Left ventricle myocardium superior (tissue), 1 donor: Measurements from ENCODE around the gene RNF207. TPM values are rescaled to one million over a fixed set of nuclear protein-coding genes. Genes with fewer than 3 reads are reported as not detected.

ENCODE experiments used
- ATAC-seq: fragments of 200-7000 bp; cut with Tn5 transposase; one replicate; pipeline ENCODE4 v1.9.1; 2020; ENCODE audit warnings: mild to moderate bottlenecking, moderate library complexity
- DNase-seq: peaks from one replicate; pipeline ENCODE4 v3.0.0-alpha.2; 2020
- intact Hi-C: fragments of 100-400 bp; cut with micrococcal nuclease; formaldehyde crosslinking; loops from one replicate; pipeline ENCODE4 v1.11.0; 2022
- total RNA-seq: library from RNA; stranded (reverse); fragmentation: NEBNext Ultra II Directional; extraction: Animal tissue kit (Norgen Biotek cat#: 25700); gene quantifications from one replicate; pipeline ENCODE4 v1.2.1, GENCODE V29; 2021
- donor health status: DM: no; HTN: yes; CAD: no; lungs with severe emphysema.

The RNF207 gene
- total RNA-seq, 1 donor from 2014 or later, result 82.3 TPM

DNA sequence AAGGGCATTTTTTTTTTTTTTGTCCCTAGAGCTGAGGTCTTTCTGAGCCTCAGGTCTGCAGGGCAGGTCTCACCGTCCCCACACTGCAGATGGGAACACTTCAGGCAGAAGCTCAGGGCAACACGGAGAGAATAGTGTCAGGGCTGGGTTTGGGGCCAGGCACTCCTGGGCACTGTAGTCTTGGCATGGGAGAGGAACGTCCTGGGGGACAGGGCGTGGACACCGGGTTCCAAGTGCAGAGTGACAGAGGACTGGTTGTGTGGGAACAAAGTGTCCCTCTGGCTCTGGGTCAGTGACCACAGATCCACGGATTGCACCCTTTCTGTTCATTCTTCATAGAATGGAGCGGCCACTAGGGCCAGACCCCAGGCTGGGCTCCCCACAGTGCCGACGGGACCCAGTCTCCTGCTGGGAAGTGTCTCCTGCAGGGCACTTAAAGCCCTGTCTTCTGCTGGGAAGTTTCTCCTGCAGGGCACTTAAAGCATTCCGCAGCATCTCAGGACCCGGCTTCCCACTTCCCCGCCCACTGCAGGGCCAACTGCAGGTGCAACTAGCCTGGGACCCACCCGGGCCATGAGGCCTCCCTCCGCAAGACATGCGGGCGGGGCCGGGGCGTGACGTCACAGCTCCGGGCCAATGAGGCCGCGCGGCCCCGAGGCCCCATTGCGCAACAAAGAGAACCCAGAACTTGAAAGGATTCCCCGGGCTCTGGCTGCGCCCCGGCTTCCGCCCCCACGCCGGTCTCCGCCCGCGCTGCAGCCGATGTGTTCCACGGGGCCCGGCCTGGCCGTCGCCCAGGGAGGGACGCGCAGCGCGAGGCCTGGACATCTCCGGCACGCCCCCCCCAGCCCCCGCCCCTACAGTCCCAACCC, 53.8 kb downstream of the RNF207 start:
- peak; percentile 72 for ATAC-seq
- intact Hi-C loops, result no loop called here
- DNase-seq, result peak; percentile 93

DNA sequence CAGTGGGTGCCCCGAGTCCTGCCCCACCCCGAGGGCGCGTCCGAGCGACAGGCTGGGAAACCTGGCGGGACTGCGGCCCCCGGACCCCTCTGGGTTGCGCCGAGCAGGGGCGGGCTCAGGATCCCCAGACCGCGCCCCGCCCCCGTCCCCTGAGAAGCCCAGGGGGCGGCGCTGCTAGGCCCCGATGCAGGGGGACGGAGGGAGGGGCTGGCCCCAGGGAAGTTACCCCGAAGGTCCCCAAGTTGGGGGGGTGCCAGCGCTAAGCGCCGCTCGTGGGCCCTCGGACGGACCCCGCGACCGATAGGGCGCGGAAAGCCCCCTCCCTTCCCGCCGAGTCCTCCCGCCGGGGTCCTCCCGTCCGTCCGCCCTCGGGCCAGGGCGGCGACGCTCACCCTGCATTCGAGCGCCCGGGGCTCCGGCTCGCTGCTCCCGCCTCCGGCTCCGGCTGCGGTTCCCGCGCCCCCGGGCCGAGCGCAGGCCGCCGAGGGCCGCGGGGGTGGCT, 54.6 kb downstream of the RNF207 start:
- intact Hi-C loops, result no loop called here
- DNase-seq, result peak; percentile 67
- peak; percentile 46 for ATAC-seq

DNA sequence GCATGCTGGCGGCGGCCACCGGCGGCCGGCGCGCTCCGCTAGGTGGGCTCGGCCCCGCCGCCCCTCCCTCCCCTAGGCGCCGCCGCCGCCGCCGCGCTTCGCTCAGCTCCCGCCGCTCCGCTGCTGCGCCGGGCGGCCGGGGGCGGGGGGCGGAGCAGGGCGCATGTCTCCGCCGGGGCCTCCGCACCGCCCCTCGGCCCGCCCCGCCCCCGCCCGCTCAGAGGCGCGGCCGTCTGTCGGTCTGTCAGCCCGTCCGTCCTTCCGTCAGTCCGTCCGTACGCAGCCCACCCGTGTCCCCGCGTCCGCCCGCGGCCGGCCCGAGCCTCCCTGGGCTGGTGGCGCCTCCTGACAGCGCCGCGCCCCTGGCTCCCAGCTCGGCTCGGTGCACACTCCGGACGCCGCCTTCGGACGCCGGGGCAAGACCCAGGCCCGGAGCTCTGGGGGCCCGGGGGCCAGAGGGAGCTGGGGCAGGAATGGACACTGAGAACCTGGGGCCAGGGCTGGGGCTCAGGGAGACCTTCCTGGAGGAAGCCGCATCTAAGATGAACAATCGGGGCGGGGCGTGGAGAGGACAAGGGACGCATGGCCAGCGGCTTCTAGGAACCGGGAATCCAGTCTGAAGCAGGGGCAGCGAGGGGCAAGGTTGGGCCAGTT, 55.2 kb downstream of the RNF207 start, which contains the start of gene GPR153:
TSS of gene GPR153 (minus strand) at position 138 of the 654 bp plus-strand sequence. CDS start 6,193 bp downstream, outside the sequence.
- intact Hi-C loops, result no loop called here
- peak; percentile 62 for ATAC-seq
- peak; percentile 82 for DNase-seq

GRCh38 chr1:6261615-6261995, 55.7 kb downstream of the RNF207 start:
- intact Hi-C loops, result no loop called here
- peak; percentile 5 for ATAC-seq
- DNase-seq, result no peak

- intact Hi-C loops, result no loop called here
- DNase-seq (peak; percentile 83), ATAC-seq (peak; percentile 71)
Measured at GRCh38 chr1:6262555-6263420, 56.9 kb downstream of the RNF207 start.

DNA sequence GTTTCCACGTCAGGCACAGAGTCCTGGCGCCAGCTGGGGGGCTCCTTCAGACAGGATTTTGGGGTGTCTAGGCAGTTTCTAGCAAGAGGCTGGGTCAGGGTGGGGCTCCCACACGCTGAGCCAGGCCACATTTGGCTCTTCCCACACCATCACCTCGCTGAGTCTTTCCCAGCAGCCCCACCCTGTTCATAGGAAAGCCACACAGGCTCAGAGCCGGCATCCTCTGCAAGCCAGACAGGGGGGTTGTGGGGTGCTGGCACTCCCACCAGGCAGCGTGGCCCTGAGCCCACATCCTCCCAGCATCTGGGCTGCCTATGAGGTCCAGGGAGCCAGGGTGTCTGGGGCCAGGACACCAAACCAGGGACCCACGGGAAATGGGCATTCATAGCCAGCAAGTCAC, 57.8 kb downstream of the RNF207 start:
- intact Hi-C loops, result no loop called here
- DNase-seq, result no peak
- ATAC-seq, result no peak

DNA sequence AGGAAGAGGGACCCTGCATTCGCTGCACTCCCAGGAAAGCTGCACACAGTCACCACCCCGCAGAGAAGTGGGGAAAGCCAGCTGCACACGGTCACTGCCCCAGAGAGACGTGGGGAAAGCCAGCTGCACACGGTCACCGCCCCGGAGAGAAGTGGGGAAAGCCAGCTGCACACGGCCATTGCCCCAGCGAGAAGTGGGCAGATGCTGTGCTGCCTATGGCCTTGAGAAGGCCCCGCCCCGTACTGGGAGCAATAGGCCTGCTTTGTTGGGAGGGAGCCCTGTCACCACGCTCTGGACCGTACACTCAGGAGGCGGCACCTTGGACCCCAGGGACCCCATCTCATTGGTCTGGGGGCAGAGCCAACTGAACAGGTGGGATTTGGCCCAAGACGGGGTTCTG, 59.2 kb downstream of the RNF207 start:
- ATAC-seq (no peak), DNase-seq (no peak)
- intact Hi-C loops, result no loop called here

DNA sequence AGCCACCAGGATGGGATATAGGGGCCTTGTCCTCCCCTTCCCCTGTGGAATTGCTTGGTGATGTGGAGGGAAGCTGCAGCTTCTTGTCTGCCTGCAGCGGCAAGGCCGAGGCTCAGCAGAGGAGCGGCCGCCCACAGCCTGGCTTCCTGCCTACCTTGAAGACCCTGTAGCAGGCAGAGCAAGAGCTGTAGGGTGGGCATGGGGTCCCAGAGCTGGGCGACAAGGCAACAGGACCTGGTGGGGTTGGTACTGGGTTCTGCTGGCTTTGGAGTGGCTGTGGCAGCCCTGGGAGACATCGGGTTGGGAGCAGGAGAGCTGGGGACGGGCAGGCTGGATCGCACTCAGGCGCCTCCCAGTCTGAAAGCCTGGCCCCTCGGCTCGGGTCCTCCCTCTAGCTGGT, 60.7 kb downstream of the RNF207 start:
- ATAC-seq (no peak), DNase-seq (no peak)
- intact Hi-C loops, result no loop called here

DNA sequence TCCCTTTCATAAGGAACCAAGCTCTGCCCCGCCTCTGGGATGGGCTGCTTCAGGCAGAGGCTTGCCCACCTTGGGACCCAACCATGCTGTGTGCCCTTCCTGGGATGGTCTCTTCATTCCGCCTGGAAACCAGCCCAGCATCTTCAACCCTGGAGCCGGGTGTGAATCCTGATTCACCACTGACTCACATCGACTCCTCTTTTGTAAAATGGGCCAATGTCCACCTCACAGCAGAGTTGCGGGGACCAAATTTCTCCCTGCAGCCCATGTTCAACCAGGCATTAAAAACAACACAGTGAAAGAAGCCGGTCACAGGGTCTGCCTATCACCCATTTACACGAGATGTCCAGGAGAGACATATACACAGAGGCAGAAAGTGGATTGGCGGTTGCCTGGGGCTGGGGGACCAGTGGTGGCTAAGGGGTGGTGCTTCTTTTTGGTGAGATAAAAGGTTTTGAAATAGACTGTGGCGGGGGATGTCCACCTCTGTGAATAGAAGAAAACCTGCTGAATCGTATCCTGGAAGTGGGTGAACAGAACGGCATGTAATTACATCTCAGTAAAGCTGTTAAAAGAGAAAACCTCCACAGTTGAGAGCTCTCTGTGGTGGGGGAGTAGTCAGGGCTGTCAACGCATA, 61.9 kb downstream of the RNF207 start:
- intact Hi-C loops, result no loop called here
- ATAC-seq (no peak), DNase-seq (no peak)

DNA sequence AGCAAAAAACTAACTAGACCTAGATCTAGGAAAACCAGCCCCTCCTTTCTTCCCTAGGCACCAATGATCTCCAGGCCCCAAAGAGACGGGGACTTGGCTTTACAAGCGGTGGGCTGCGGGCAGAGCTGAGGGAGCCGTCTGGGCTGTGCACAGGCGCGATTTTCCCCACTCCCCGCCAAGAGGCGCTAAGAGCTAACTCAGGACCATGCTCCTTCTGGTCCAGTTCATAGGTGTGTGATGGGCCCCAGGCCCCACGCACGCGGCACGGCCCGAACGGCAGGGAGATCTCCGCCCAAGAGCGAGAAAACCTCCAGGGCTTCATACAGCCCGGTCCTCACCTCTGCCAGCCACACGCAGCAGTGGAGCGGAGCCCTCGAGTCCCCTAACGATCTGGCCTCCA, 62.5 kb downstream of the RNF207 start:
- ATAC-seq, result no peak
- intact Hi-C loops, result no loop called here
- no peak for DNase-seq

GRCh38 chr1:6269296-6269695, 63.4 kb downstream of the RNF207 start:
- intact Hi-C loops, result no loop called here
- no peak for DNase-seq
- no peak for ATAC-seq

DNA sequence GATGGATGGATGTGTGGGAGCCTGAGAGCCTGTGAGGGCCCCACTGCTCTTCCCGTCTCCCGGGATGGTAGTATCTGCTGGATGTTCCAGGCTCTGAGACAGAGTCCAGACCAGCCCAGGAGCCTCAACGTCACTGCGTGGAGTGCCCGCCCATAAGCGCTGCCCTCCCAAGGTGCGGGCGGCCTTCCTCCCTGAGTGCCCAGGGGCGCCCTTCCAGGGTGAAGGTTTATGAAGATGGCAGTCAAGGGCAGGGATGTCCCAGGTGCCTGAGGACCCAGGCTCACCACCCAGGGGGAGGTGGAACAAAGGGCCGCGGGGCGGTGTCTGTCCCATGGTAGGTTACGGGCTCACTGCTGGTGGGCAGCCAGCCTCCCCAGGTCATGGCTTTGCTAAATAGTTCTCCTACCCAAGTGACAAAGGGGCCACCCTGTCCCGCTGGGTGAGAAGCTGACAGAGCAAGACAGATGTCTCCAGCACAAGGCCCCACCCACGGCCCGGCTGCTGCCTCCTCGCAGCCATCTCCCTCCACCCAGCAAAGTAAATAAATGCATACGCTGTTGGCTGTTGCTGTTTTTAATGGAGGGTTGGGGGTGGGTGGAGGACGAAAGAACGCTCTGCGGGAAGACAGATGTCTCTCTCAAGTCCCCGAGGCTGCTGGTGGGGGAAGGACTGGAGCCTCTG, 63.9 kb downstream of the RNF207 start:
- ATAC-seq (no peak), DNase-seq (no peak)
- intact Hi-C loops, result no loop called here

- no peak for ATAC-seq
- no peak for DNase-seq
- intact Hi-C loops, result no loop called here
Measured at GRCh38 chr1:6270401-6270800, 64.5 kb downstream of the RNF207 start.

Other genes starting within 250 kb of the RNF207 start
- gene NPHP4, start 213.7 kb upstream of the RNF207 start, total RNA-seq, result 4.9 TPM
- 18.5 TPM for gene KCNAB2, start 160.2 kb upstream of the RNF207 start, total RNA-seq
- 0.12 TPM for gene CHD5, start 25.8 kb upstream of the RNF207 start, total RNA-seq
- gene RPL22, start 6.5 kb upstream of the RNF207 start, total RNA-seq, result 248 TPM
- gene ICMT, start 29.8 kb downstream of the RNF207 start, total RNA-seq, result 52.9 TPM
- gene HES3, start 38.1 kb downstream of the RNF207 start, total RNA-seq, result not detected
- 7.7 TPM for gene GPR153, start 55.0 kb downstream of the RNF207 start, total RNA-seq
- gene ACOT7, start 187.6 kb downstream of the RNF207 start, total RNA-seq, result 7.8 TPM
- gene HES2, start 213.8 kb downstream of the RNF207 start, total RNA-seq, result not detected
- 0.77 TPM for gene ESPN, start 218.7 kb downstream of the RNF207 start, total RNA-seq